Activated CD4-positive, alpha-beta T cell treated with anti-CD3 and anti-CD28 coated beads, Interleukin-2, amount 50 U/mL, for 1 hour (primary cell): ENCODE results near the gene CLPSL2.

Experiments
- DNase-seq: peaks from one replicate; pipeline ENCODE4 v3.0.0-alpha.2; 2020

The CLPSL2 gene

DNA sequence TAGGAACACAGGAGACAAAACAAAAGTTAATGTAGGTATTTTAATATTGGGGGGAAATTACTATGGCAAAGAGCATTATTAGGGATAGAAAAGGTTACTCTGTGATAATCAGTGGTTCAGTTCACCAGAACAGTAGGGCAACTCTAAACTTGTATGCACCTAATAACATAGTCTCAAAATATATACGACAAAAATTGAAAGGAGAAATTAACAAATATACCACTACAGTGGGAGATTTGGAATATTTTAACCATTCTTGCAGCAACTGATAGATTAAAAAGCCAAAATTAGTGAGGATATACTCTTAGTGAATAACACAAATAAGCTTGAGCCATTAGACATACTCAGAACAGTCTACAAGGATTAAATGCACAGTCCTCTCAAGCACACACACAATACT, 28.5 kb upstream of the CLPSL2 start:
- DNase-seq: no peak

DNA sequence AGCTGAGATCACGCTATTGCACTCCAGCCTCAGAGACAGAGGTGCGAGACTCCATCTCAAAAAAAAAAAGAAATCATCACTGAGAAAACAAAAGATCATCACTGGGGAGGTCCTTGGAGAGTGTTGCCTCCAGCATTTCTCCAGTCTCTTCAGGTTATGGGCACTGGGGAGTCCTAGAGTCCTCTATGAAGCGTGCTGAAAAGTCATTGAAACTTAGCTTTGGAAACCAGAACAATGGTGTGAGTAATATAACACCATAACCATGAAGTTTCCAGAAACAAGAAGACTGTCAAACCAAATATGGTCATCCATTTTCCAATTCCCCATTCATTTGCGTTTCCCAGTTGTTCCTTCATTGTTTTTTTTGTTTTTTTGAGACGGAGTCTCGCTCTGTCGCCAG, 25.8 kb upstream of the CLPSL2 start:
- DNase-seq: no peak

DNA sequence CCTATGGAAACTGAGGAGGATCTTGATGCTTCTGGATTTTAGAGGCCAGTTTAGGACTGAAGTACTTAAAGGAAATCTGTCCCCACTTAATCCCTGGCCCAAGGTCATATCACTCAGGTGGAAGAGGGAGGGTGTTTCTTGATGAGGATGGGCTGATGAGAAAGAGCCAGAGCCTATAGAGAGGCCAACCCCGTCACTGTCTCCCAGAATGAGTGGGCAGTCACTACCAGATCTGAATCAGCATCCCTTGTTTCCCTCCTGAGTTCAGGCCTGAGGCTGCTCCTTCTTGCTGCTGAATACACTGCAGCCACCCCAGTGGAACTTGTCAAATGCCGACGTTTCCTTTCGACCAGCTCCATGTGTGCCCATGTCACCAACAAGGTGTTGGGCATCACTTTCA, 24.8 kb upstream of the CLPSL2 start:
- DNase-seq: no peak

DNA sequence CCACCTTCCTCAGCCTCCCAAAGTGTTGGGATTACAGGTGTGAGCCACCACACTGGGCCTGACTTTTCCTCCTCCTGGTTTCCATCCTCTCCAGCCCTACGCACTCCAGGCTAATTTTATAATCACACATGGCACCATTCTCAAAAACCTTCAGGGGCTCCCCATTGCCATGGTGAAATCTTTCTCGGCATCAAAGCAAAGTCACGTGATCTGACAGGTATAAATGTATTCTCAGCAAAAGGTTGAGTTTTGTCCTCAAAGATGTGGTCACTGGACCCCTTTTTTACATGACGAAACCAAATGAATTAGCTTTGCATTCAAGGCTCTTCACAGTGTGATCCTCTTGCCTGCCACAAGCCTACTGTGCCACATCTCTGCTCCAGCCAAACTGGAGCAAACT, 24.1 kb upstream of the CLPSL2 start:
- DNase-seq: no peak

DNA sequence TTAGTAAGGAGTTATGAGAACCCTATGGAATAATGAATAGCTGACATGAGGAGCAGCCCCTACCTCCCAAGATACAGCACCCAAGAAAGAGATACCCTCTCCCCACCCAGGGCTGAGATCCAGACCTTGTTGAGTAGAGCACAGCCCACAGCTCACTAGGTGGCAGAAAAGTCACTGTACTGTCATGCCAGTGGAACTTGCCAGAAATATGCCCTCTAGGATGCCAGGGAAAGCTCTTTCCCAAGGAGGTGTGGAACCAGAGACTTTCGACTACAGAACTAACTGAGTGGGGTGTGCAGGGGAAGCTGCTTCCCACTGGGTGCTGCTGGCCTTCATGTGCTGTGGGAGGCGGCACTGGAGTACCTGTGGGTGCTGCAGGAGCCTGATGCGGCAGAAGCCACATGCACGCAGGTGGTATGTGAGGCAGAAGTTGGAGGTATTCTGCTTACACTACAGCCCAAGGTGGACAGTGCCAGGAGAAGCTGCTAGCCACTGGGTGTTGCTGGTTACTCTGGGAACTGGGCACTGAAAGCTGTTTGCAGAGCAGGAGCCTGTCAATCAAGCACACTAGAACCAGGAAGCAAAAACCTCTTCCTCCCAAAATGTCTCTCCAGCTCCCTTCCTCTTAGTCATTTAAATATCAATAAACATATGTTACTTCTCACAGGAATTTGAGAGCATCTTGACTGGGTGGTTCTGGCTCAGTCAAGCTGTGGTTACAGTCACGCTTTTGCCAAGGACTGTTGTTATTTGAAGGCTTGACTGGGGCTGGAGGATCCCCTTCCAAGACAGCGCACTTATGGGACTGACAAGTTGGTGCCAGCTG, 21.7 kb upstream of the CLPSL2 start:
- DNase-seq: no peak

DNA sequence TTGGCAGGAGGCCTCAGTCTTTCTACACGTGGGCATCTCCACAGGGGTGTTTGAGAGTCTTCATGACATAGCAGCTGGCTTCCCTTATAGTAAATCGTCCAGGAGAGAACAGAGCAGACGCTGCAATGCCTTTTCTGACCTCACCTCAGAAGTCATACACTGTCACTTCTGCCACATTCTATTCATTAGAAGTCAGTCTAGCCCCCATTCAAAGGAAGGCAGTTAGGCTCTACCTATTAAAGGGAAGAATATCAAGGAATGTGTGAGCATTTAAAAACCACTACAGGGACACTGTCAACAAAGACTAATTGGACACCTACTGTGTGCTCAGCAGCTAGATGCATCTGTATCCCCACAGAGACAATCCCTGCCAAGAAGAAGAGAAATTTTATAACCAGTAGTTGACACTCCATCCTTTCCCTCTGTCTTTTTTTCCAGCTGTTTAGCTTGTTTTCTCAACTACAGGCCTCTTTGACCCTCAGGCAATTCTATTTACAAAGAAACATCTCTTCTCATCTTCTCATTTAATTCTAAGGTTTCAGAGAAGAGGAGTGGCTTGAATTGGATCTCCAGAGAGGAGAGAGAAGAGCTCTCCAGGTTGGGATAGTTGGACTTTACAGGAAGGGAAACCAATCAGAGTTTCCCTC, 21.0 kb upstream of the CLPSL2 start:
- DNase-seq: no peak

DNA sequence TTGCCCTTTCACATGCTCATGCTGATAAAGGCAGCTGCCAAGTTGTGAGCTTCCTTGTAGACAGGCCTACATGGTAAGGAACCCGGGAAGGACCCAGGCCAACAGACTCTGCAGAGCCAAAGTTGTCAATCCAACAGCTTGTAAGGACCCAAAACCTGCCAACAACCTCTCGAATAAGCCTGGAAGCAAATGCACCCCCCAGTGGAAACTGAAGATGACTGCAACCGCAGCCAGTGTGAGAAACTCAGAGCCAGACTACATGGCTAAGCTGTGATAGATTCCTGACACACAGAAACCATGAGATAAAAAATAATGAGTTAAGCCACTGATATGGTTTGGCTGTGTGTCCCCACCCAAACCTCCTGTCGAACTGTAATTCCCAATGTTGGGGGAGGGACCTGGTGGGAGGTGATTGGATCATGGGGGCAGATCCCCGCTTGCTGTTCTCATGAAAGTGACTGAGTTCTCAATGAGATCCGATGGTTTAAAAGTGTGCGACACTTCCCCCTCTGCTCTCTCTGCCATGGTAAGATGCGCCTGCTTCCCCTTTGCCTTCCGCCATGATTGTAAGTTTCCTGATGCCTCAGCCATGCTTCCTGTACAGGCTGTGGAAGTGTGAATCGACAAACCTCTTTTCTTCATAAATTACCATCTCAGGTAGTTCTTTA, 18.8 kb upstream of the CLPSL2 start:
- no peak for DNase-seq

DNA sequence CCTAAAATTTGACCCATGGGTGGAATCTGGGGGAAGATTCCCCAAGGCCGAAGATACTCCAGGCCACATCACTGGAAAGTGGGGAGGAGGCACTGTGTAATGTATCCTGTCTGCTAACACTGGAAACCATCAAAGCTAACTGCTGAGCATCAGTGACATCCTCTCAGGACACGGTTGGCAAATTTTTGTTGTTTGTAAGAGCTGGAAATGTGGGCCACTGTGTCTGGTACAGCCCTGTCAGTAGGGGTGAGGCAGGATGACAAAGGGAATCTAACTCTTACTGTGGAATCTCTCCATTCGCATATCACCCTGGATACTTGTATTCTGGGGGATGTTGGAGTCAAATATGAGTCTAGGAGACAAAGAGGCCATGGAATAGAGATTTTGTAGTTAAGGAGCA, 17.0 kb upstream of the CLPSL2 start:
- DNase-seq: no peak

DNA sequence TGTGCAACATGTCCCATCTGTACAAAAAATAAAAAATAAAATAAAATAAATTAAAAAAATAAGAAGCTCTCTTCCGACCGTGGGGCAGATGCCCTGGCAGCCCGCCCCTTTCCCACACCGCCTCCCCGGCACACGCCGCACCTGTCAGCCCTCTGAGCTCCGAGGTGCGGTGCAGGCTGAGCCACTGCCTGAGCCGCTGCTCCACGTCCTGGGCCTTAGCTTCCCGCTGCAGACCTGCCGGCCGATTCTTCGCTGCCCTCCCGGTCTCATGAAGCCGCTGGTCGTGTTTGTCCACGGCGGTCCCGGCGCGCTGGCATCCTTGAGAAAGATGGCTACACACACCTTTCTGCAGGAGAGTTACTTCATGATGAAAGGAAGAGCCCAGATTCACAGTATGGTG, 10.7 kb upstream of the CLPSL2 start:
- no peak for DNase-seq

DNA sequence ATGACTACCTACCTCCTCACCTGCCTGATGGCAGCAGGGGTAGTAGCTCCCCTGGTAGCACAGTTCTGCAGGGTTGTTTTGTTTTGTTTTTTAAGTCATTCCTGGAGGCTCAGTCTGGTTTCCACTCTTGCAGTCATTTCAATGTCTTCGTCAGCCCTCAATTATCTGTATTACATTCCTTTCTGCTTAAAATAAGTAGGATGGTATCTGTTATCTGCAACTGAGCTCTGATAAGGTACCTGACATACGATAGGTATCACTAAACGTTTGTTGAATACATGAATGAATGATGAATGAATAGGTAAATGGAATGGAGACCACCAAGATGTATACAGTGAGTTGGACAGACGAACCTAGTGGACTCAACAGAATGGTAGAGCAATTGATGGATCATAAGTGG, 7.2 kb upstream of the CLPSL2 start:
- no peak for DNase-seq

DNA sequence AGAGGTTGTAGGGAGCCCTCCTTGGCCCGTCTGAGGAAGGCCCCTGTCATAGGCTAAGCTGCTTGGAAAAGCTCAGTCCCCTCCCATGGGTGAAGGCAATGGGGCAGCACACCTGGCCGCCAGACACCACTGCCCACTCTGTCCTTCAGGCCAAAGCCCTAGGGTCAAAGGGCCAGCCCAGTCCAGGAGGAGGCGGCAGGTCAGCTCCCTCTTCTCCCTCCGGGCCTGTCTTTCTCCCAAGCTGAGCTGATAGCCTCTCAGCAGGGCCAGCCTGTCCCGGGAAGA, 5.1 kb upstream of the CLPSL2 start:
- no peak for DNase-seq

DNA sequence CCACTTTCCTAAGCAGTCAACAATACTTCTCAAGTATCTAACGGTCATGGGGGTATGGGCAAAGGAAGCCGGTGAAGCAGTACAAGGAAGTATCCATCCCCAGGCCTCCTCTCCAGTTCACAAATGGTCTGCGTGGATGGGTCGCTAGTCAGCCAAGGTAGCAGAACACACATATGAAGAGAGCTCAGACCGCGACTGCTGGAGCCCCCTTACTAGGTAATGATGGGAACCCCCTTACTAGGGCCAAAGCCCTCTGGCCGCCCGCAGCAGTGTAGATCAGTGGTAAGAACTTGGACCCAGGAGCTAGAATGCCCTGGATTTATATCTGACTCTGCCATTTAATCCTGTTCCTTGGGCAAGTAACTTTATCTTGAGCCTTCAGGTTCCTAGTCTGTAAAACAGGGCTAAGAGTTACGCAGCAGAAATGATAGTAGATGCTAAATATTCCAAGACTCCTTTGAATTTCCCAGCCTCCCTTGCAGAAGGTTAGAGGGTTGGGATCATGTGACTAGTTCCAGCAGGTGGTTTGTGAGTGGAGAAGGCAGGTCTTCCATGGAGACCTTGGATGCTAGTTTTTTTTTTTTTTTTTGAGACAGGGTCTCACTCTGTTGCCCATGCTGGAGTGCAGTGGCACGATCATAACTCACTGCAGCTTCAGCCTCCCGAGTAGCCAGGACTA, 2.1 kb upstream of the CLPSL2 start:
- DNase-seq: no peak

DNA sequence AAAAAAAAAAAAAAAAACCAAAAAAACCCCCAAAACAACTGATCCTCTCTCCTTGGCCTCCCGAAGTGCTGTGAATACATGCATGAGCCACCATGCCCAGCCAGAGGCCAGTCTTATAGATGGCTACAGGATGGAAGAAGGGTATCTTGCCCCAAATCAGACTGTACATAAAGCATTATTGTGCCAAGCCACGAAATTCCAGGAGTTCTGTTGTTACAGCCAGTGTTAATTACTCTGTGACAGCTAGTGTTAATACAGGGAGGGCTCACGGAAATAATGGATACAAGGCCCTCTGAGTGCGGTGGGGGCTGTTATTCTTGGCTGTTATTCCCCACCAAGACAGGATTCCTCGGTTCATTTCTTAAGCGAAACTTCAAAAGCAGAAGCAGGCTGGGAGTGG, 1.4 kb upstream of the CLPSL2 start:
- DNase-seq: no peak

DNA sequence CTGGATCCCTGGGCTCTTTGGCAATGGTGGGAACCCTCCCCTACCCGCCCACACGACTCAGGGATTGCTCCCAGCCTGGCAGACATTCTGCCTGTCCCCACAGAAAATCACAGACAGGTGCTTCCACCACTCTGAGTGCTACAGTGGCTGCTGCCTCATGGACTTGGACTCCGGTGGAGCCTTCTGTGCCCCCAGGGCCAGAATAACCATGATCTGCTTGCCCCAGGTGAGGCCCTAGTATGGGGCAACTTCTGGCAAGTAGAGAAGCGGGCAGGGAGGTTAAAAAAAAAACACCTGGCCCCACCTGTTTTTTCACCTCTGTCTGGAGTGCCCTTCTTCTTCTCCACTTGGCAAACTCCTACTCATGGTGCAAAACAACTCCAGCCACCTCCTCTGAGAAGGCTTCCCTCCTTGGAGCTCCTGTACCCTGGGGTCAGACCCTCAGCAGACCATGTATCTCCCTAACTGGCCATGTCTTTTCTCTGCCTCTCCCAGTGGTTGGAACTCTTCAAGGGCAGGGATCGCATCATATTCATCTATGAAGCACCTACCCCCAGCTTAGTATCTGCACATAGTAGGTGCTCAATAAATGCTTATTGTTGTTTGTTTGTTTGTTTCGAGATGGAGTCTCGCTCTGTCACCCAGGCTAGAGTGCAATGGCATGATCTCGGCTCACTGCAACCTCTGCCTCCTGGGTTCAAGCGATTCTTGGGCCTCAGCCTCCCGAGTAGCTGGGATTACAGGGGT, 1.1 kb downstream of the CLPSL2 start:
- DNase-seq: no peak

DNA sequence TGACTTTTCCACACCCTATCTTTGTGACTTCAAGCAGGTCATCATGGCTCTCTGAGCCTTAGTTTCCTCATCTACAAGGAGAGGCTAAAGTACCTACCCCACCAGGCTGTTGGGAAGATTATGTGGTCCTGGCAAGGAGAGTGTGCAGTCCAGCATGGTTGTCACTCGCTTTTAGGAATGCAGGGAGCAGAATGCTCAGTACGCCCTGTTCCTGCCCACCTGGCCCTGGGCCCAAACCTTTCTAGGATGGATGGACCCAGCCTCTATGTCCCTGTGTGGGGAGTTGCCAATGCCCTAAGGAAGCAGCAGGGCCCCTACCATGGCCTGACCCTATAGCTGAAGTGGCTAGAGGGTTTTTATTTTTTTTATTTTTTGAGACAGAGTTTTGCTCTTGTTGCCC, 2.0 kb downstream of the CLPSL2 start:
- DNase-seq: no peak

DNA sequence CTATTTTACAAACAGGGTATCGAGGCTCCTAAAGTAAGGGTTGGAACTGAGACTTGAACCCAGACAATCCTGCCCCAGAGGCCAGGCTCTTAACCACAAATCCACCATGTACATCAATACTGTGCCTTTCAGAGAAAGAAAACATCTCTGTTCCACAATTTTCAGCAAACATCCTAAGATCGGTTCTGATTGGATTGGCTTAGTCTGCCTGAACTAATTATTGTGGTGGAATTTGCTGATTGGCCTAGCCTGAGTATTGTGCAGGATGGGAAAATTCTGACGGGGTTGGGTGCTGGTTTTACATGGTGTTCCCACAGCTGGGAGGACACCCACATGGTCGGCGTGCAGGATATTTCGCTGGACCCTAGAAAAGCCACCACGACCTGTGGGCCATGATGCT, 4.3 kb downstream of the CLPSL2 start, which contains the start of gene CLPSL1:
CLPSL1 (plus strand) TSS at position 301 of the 400 bp plus-strand sequence; CDS start at position 393, 92 bp downstream.
- DNase-seq: no peak

DNA sequence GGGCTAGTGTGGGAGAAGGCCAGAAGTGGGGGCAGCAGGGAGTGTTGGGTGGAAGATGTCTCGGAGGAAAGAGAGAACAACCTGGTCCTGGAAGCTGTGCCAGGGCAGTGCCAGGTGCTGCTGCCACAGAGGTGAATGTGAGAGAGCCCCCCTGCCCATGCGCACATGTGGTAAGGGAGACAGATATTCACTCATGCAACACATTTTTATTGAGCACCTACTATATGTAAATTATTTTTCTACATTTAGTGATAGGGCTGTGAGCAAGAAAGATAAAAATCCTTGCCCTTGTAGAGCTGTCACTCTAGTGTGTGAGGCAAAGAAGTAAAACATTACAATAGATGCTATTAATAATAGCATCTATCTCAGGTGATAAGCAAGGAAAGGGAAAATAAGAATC, 4.9 kb downstream of the CLPSL2 start:
- no peak for DNase-seq

DNA sequence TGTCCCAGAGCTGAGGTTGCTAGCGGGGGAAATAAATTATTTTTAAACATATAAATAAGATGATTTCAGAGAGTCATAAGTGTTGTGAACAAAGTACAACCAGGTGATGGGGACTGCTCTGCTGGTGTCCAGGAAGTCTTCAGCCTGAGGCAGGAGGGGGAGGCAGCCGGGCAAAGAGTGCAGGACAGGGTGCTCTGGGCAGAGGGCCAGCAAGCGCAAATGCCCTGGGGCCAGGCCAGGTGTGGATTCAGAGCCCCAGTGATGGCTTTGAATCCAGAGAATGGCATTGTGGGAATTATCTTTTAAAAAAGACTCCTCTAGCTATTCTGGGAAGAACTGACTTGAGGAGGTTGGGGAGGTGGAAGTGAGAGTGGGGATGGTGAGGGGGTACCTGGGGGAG, 6.0 kb downstream of the CLPSL2 start:
- no peak for DNase-seq

DNA sequence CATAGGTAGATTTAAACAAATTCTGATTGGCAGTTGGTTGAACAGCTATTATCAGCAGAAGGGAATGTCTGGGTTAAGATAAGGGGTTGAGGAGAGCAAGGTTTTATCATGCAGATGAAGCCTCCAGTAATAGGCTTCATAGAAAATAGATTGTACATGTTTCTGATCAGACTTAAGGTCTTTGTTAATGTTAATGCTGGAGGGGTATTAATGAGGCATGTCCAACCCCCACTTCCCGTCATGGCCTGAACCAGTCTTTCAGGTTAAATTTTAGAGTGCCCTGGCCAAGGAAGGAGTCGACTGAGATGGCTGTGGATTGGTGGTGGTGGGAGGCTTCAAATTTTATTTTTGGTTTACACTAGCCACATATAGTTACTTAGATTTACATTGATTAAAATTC, 7.8 kb downstream of the CLPSL2 start:
- no peak for DNase-seq

DNA sequence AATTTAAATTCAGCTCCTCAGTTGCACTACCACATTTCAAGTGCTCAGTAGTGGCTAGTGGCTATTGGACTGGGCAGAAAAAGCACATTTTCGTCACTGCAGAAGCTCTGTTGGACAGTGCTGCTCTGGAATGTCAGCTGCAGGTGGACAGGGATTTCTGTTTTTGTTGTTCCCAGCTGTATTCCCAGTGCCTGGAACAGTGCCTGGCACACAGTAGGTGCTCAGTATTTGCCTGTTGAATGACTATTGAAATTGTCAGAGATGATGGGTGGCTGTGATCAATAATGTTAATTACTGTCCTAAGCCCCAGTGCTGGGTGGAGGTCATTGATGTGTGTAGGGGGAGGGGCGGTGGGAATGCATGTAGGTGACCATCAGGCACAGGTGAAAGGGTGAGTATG, 9.9 kb downstream of the CLPSL2 start:
- DNase-seq: no peak

DNA sequence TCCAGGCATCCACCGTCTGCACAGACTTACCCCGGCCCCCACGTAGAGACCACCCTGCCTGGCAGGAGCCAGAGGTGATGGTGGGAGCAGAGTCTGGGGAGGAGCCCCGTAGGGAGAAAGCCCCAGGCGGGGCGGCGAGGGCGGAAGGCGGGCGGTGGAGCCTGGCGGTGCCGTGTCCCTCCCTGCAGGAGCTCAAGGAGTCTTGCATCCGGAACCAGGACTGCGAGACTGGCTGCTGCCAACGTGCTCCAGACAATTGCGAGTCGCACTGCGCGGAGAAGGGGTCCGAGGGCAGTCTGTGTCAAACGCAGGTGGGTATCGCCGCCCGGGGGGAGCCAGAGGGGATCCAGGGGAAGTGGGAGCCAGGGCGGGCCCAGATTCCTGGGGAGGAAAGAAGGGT, 10.4 kb downstream of the CLPSL2 start:
- DNase-seq: no peak

DNA sequence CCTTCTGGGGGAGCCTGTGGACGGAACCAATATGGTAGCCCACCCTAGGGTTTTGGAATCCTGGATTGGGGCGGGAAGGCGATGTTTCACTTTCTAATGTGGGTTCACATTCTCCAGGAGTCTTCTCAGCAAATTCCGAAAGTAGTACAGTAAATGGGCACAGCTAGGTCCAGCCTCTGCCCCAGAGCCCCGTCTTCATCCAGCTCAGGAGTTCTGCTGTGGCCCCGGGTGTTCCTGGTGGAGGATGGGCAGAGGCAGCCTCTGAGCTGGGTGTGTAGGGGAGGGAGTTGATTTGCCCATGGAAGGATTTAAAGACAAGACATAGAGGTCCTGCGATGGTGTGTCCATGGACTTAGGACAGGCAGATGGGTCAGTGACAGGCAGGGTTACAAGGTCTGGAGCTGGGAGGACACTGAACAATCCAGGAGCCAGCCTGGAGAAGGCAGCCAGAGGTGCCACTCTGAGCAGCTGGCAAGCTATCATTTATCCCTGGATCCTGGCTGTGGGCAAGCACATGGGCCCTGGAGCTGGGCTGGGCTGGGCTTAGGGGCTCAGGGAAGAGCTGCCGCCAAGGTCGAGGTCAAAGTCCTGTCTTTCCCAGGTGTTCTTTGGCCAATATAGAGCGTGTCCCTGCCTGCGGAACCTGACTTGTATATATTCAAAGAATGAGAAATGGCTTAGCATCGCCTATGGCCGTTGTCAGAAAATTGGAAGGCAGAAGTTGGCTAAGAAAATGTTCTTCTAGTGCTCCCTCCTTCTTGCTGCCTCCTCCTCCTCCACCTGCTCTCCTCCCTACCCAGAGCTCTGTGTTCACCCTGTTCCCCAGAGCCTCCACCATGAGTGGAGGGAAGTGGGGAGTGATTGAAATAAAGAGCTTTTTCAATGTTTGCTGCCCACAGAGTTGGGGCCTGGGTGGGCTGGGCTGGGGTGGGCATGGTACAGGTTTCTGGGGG, 11.1 kb downstream of the CLPSL2 start:
- no peak for DNase-seq
